ENCODE measurements around the gene FAM20C. TPM values are rescaled to one million over a fixed set of nuclear protein-coding genes. Genes with fewer than 3 reads are reported as not detected.

FAM20C gene
- total and polyA plus RNA-seq, 4 donors: 11.3 to 104 (median 57.5) TPM

GRCh38 chr7:220151-220841 lies 27.9 kb downstream of the FAM20C start:
- ATAC-seq (ENCODE audit: low FRiP score) (no peak), DNase-seq (no peak)
- 72% methylated on average over 28 of the region's 28 CpGs for WGBS, 2 donors
- Histone ChIP-seq H3K27ac (ENCODE audit: low read depth in 1 of 2, low read length in 2 of 2) (no peak overlapping the region), H3K4me1 (ENCODE audit: control insufficient read depth in 1 of 2, insufficient read depth in 2 of 2, low read length in 2 of 2) (no peaks in the 10 kb centered on the region), H3K36me3 (ENCODE audit: control insufficient read depth in 1 of 2, insufficient read depth in 2 of 2, low read length in 1 of 2) (no peaks in the 10 kb centered on the region), H3K27me3 (ENCODE audit: control insufficient read depth in 1 of 2, insufficient read depth in 2 of 2, low read length in 1 of 2) (no peaks in the 10 kb centered on the region), H3K4me3 (ENCODE audit: low read length in 2 of 2) (no peak overlapping the region), H3K9me3 (ENCODE audit: control insufficient read depth, low read length) (no peaks in the 10 kb centered on the region)
- intact Hi-C loops (cut with DNase I): no loop called here

GRCh38 chr7:221978-222715 lies 29.8 kb downstream of the FAM20C start:
- Histone ChIP-seq H3K36me3 (ENCODE audit: control insufficient read depth in 1 of 2, insufficient read depth in 2 of 2, low read length in 1 of 2) (no peaks in the 10 kb centered on the region), H3K4me3 (ENCODE audit: low read length in 2 of 2) (no peak overlapping the region), H3K9me3 (ENCODE audit: control insufficient read depth, low read length) (no peaks in the 10 kb centered on the region), H3K27ac (ENCODE audit: low read depth in 1 of 2, low read length in 2 of 2) (no peak overlapping the region), H3K4me1 (ENCODE audit: control insufficient read depth in 1 of 2, insufficient read depth in 2 of 2, low read length in 2 of 2) (no peaks in the 10 kb centered on the region), H3K27me3 (ENCODE audit: control insufficient read depth in 1 of 2, insufficient read depth in 2 of 2, low read length in 1 of 2) (no peaks in the 10 kb centered on the region)
- intact Hi-C loops (cut with DNase I): no loop called here
- peak; percentile 26 for ATAC-seq (ENCODE audit: low FRiP score)
- 59 to 72% methylated on average over 12 to 15 of the region's 15 CpGs for WGBS, 2 donors
- DNase-seq: no peak

- Histone ChIP-seq H3K4me1 (ENCODE audit: control insufficient read depth in 1 of 2, insufficient read depth in 2 of 2, low read length in 2 of 2) (no peaks in the 10 kb centered on the region), H3K36me3 (ENCODE audit: control insufficient read depth in 1 of 2, insufficient read depth in 2 of 2, low read length in 1 of 2) (no peaks in the 10 kb centered on the region), H3K27me3 (ENCODE audit: control insufficient read depth in 1 of 2, insufficient read depth in 2 of 2, low read length in 1 of 2) (no peaks in the 10 kb centered on the region), H3K9me3 (ENCODE audit: control insufficient read depth, low read length) (no peaks in the 10 kb centered on the region), H3K27ac (ENCODE audit: low read depth in 1 of 2, low read length in 2 of 2) (no peak overlapping the region), H3K4me3 (ENCODE audit: low read length in 2 of 2) (no peak overlapping the region)
- no peak for DNase-seq
- ATAC-seq (ENCODE audit: low FRiP score): peak; percentile 9
- 80 to 84% methylated on average over 10 of the region's 10 CpGs for WGBS, 2 donors
- intact Hi-C loops (cut with DNase I): no loop called here
These were observed 30.3 kb downstream of the FAM20C start for GRCh38 chr7:222716-223041.

GRCh38 chr7:223118-223800 lies 30.9 kb downstream of the FAM20C start:
- intact Hi-C loops (cut with DNase I): no loop called here
- peak; percentile 55 for ATAC-seq (ENCODE audit: low FRiP score)
- H3K27me3 ChIP-seq (ENCODE audit: control insufficient read depth in 1 of 2, insufficient read depth in 2 of 2, low read length in 1 of 2): no peaks in the 10 kb centered on the region
- no peaks in the 10 kb centered on the region for H3K4me1 ChIP-seq (ENCODE audit: control insufficient read depth in 1 of 2, insufficient read depth in 2 of 2, low read length in 2 of 2)
- 90 to 91% methylated on average over 28 to 34 of the region's 34 CpGs for WGBS, 2 donors
- no peak overlapping the region for H3K4me3 ChIP-seq (ENCODE audit: low read length in 2 of 2)
- no peaks in the 10 kb centered on the region for H3K9me3 ChIP-seq (ENCODE audit: control insufficient read depth, low read length)
- H3K36me3 ChIP-seq (ENCODE audit: control insufficient read depth in 1 of 2, insufficient read depth in 2 of 2, low read length in 1 of 2): no peaks in the 10 kb centered on the region
- H3K27ac ChIP-seq (ENCODE audit: low read depth in 1 of 2, low read length in 2 of 2): no peak overlapping the region
- no peak for DNase-seq

GRCh38 chr7:223861-224260 lies 31.5 kb downstream of the FAM20C start:
- no peak overlapping the region for H3K27ac ChIP-seq (ENCODE audit: low read depth in 1 of 2, low read length in 2 of 2)
- H3K4me3 ChIP-seq (ENCODE audit: low read length in 2 of 2): no peak overlapping the region
- H3K36me3 ChIP-seq (ENCODE audit: control insufficient read depth in 1 of 2, insufficient read depth in 2 of 2, low read length in 1 of 2): no peaks in the 10 kb centered on the region
- H3K4me1 ChIP-seq (ENCODE audit: control insufficient read depth in 1 of 2, insufficient read depth in 2 of 2, low read length in 2 of 2): no peaks in the 10 kb centered on the region
- WGBS, 2 donors: 88 to 91% methylated on average over 28 to 29 of the region's 29 CpGs
- intact Hi-C loops (cut with DNase I): no loop called here
- H3K9me3 ChIP-seq (ENCODE audit: control insufficient read depth, low read length): no peaks in the 10 kb centered on the region
- no peak for DNase-seq
- ATAC-seq (ENCODE audit: low FRiP score): no peak
- no peaks in the 10 kb centered on the region for H3K27me3 ChIP-seq (ENCODE audit: control insufficient read depth in 1 of 2, insufficient read depth in 2 of 2, low read length in 1 of 2)

- Histone ChIP-seq H3K27me3 (ENCODE audit: control insufficient read depth in 1 of 2, insufficient read depth in 2 of 2, low read length in 1 of 2) (no peaks in the 10 kb centered on the region), H3K36me3 (ENCODE audit: control insufficient read depth in 1 of 2, insufficient read depth in 2 of 2, low read length in 1 of 2) (no peaks in the 10 kb centered on the region), H3K4me1 (ENCODE audit: control insufficient read depth in 1 of 2, insufficient read depth in 2 of 2, low read length in 2 of 2) (no peaks in the 10 kb centered on the region), H3K4me3 (ENCODE audit: low read length in 2 of 2) (no peak overlapping the region), H3K27ac (ENCODE audit: low read depth in 1 of 2, low read length in 2 of 2) (no peak overlapping the region), H3K9me3 (ENCODE audit: control insufficient read depth, low read length) (no peaks in the 10 kb centered on the region)
- no peak for DNase-seq
- ATAC-seq (ENCODE audit: low FRiP score): no peak
- intact Hi-C loops (cut with DNase I): loop anchor here in 1 of 2 donors (5.0 kb wide), 1 partner anchor 34 kb away; the partner anchor contains the start of gene FAM20C
- WGBS, 2 donors: 91 to 96% methylated on average over 22 to 23 of the region's 23 CpGs
These were observed 34.0 kb downstream of the FAM20C start for GRCh38 chr7:226281-226895.

GRCh38 chr7:227926-228325 lies 35.6 kb downstream of the FAM20C start:
- Histone ChIP-seq H3K27ac (ENCODE audit: low read depth in 1 of 2, low read length in 2 of 2) (peak overlapping the region in 1 of 2 donors; percentile 83), H3K4me1 (ENCODE audit: control insufficient read depth in 1 of 2, insufficient read depth in 2 of 2, low read length in 2 of 2) (no peaks in the 10 kb centered on the region), H3K4me3 (ENCODE audit: low read length in 2 of 2) (no peak overlapping the region), H3K9me3 (ENCODE audit: control insufficient read depth, low read length) (no peaks in the 10 kb centered on the region), H3K36me3 (ENCODE audit: control insufficient read depth in 1 of 2, insufficient read depth in 2 of 2, low read length in 1 of 2) (no peaks in the 10 kb centered on the region), H3K27me3 (ENCODE audit: control insufficient read depth in 1 of 2, insufficient read depth in 2 of 2, low read length in 1 of 2) (no peaks in the 10 kb centered on the region)
- intact Hi-C loops (cut with DNase I): loop anchor here in 1 of 2 donors (5.0 kb wide), 1 partner anchor 36 kb away; the partner anchor contains the start of gene FAM20C
- no peak for ATAC-seq (ENCODE audit: low FRiP score)
- DNase-seq: no peak
- WGBS, 2 donors: 97 to 98% methylated on average over 16 of the region's 16 CpGs

- WGBS, 2 donors: 75 to 86% methylated on average over 12 of the region's 12 CpGs
- ATAC-seq (ENCODE audit: low FRiP score): peak; percentile 1
- Histone ChIP-seq H3K27ac (ENCODE audit: low read depth in 1 of 2, low read length in 2 of 2) (peak overlapping the region in 1 of 2 donors; percentile 83), H3K9me3 (ENCODE audit: control insufficient read depth, low read length) (no peaks in the 10 kb centered on the region), H3K27me3 (ENCODE audit: control insufficient read depth in 1 of 2, insufficient read depth in 2 of 2, low read length in 1 of 2) (no peaks in the 10 kb centered on the region), H3K4me1 (ENCODE audit: control insufficient read depth in 1 of 2, insufficient read depth in 2 of 2, low read length in 2 of 2) (no peaks in the 10 kb centered on the region), H3K4me3 (ENCODE audit: low read length in 2 of 2) (no peak overlapping the region), H3K36me3 (ENCODE audit: control insufficient read depth in 1 of 2, insufficient read depth in 2 of 2, low read length in 1 of 2) (no peaks in the 10 kb centered on the region)
- no peak for DNase-seq
- intact Hi-C loops (cut with DNase I): loop anchor here in 1 of 2 donors (5.0 kb wide), 1 partner anchor 36 kb away; the partner anchor contains the start of gene FAM20C
These were observed 36.2 kb downstream of the FAM20C start for GRCh38 chr7:228610-229009.

Data from aorta (tissue), 5 donors.